PFSK-1 (cell line): Measurements from ENCODE around the gene CEP85L.

ENCODE experiments used
- POLR2AphosphoS5 ChIP-seq: IDR thresholded peaks from 2 replicates; pipeline ENCODE4 v1.6.1; 2012; ENCODE audit warnings: low read depth, mild to moderate bottlenecking, control low read depth, low read length, moderate library complexity
- TAF1 ChIP-seq: IDR thresholded peaks from 2 replicates; pipeline ENCODE4 v1.6.1; 2012; ENCODE audit warnings: low read length, control low read depth, borderline replicate concordance; ENCODE audit not compliant: insufficient read depth
- TF ChIP-seq, protein P1 (sequence below), 2 experiments: IDR thresholded peaks; 2 replicates each; pipeline versions ENCODE4 v1.6.1 to v1.8.0; 2011 to 2012; ENCODE audit warnings: low read depth in 2 of 2, low read length in 2 of 2, control low read depth in 1 of 2, inconsistent platforms in 1 of 2, mild to moderate bottlenecking in 1 of 2, moderate library complexity in 1 of 2; ENCODE audit not compliant: insufficient read depth in 1 of 2

DNA sequence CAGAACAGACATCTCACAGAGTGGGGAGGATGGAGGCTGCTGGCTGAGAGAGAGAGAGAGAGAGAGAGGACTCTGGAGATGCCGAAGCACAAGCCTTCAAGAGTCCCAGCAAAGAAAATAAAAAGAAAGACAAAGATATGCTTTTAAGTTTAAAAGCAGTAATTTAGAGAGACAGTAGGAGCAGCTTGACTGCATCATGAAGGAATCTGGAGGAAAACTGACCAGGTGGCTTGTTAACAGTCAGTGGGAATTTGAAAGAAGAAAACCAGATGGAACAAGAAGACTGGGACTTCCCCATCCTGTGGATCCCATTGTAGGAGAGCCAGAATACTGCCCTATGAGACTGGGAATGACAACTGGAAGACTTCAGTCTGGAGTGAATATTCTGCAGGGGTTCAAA is 149.6 kb downstream of the CEP85L start:
- TF ChIP-seq, protein P1, sequence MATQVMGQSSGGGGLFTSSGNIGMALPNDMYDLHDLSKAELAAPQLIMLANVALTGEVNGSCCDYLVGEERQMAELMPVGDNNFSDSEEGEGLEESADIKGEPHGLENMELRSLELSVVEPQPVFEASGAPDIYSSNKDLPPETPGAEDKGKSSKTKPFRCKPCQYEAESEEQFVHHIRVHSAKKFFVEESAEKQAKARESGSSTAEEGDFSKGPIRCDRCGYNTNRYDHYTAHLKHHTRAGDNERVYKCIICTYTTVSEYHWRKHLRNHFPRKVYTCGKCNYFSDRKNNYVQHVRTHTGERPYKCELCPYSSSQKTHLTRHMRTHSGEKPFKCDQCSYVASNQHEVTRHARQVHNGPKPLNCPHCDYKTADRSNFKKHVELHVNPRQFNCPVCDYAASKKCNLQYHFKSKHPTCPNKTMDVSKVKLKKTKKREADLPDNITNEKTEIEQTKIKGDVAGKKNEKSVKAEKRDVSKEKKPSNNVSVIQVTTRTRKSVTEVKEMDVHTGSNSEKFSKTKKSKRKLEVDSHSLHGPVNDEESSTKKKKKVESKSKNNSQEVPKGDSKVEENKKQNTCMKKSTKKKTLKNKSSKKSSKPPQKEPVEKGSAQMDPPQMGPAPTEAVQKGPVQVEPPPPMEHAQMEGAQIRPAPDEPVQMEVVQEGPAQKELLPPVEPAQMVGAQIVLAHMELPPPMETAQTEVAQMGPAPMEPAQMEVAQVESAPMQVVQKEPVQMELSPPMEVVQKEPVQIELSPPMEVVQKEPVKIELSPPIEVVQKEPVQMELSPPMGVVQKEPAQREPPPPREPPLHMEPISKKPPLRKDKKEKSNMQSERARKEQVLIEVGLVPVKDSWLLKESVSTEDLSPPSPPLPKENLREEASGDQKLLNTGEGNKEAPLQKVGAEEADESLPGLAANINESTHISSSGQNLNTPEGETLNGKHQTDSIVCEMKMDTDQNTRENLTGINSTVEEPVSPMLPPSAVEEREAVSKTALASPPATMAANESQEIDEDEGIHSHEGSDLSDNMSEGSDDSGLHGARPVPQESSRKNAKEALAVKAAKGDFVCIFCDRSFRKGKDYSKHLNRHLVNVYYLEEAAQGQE (IDR thresholded peaks at IDR 0.05; ENCODE audit: insufficient read depth in 1 of 2, low read depth in 2 of 2, low read length in 2 of 2): no peak
- no peak for TF ChIP-seq POLR2AphosphoS5
- TF ChIP-seq TAF1: no peak
